Breast epithelium (tissue), 4 donors: ENCODE measurements around the gene ABCC4. TPM values are rescaled to one million over a fixed set of nuclear protein-coding genes. Genes with fewer than 3 reads are reported as not detected.

ENCODE experiments used
- DNase-seq, 2 donors: peaks; one replicate each; pipeline ENCODE4 v3.0.0-alpha.2; 2019; ENCODE audit warnings: low spot score in 2 of 2
- H3K27ac ChIP-seq, 2 donors: fragments of 200-600 bp; sonication (generic) in 1 of 2; one replicate each; pipeline ENCODE4 v1.5.1; 2016 to 2019; ENCODE audit warnings: mild to moderate bottlenecking in 1 of 2
- H3K27me3 ChIP-seq, 2 donors: fragments of 200-600 bp; sonication (generic) in 1 of 2; one replicate each; pipeline versions ENCODE4 v1.5.1 to v1.6.0; 2017 to 2019; ENCODE audit warnings: control low read depth in 1 of 2, mild to moderate bottlenecking in 1 of 2
- H3K36me3 ChIP-seq: fragments of 200-600 bp; one replicate; pipeline ENCODE4 v1.5.1; 2019
- H3K4me1 ChIP-seq, 2 donors: fragments of 200-600 bp; sonication (generic); one replicate each; pipeline ENCODE4 v1.5.1; 2016 to 2019; ENCODE audit warnings: control low read depth in 1 of 2
- H3K4me3 ChIP-seq, 3 donors: fragments of 200-600 bp; sonication (generic); 1 replicate in 2 of 3; 2 replicates in 1 of 3; pipeline ENCODE4 v1.5.1; 2016 to 2019; ENCODE audit warnings: mild to moderate bottlenecking in 3 of 3, moderate library complexity in 2 of 3
- H3K9me3 ChIP-seq, 2 donors: fragments of 200-600 bp; sonication (generic) in 1 of 2; one replicate each; pipeline ENCODE4 v1.5.1; 2016 to 2019; ENCODE audit warnings: control low read depth in 1 of 2
- POLR2A ChIP-seq: fragments of 450-650 bp; IDR thresholded peaks from one replicate; pipeline ENCODE4 v1.6.1; 2016; ENCODE audit warnings: antibody characterized with exemption, mild to moderate bottlenecking, moderate library complexity
- POLR2AphosphoS5 ChIP-seq, 3 donors: sonication (generic); formaldehyde crosslinking; IDR thresholded peaks; one replicate each; pipeline ENCODE4 v1.6.1; 2017; ENCODE audit warnings: antibody characterized with exemption in 3 of 3
- intact Hi-C: fragments of 100-400 bp; cut with DNase I; formaldehyde crosslinking; loops from one replicate; pipeline ENCODE4 v1.15.1; 2023; ENCODE audit warnings: low total_unique reads
- total RNA-seq, 3 donors: library from RNA; depleted of rRNA; stranded (reverse); fragments of >200 nt; gene quantifications; one replicate each; pipeline ENCODE4 v1.1.0, GENCODE V29; 2016
- TF ChIP-seq, protein P1 (sequence below), 3 donors: fragments of 450-650 bp; IDR thresholded peaks; one replicate each; pipeline ENCODE4 v1.5.1; 2016 to 2017; ENCODE audit warnings: antibody characterized with exemption in 3 of 3, mild to moderate bottlenecking in 3 of 3, moderate library complexity in 3 of 3

Gene ABCC4
- total RNA-seq, 3 donors from 2014 or later = 4.1 to 6.2 (median 4.5) TPM

DNA sequence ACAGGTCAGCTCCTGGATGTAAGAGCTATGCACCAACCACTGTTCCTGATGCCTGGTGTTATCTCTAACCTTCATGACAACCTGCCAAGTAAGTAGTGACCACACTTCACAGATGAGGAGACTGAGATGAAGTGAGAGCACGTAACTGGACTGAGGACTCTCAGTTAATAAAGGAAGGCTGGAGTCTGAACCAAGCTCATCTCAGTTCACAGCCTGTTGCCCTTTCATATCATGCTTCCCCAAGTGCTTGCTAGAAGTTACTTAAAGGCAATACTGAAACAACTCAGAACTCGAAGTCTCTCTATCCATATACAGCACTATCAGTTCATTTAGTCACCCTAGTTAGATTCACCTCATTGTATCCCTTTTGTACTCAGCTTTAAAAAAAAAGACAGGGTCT is 119.7 kb downstream of the ABCC4 start:
- Histone ChIP-seq H3K4me3 (no peak overlapping the region), H3K27ac (no peak overlapping the region), H3K4me1 (no peaks in the 10 kb centered on the region), H3K36me3 (no peaks in the 10 kb centered on the region), H3K9me3 (no peaks in the 10 kb centered on the region), H3K27me3 (no peaks in the 10 kb centered on the region)
- intact Hi-C loops = no loop called here
- no peak for DNase-seq
- TF ChIP-seq, protein P1, sequence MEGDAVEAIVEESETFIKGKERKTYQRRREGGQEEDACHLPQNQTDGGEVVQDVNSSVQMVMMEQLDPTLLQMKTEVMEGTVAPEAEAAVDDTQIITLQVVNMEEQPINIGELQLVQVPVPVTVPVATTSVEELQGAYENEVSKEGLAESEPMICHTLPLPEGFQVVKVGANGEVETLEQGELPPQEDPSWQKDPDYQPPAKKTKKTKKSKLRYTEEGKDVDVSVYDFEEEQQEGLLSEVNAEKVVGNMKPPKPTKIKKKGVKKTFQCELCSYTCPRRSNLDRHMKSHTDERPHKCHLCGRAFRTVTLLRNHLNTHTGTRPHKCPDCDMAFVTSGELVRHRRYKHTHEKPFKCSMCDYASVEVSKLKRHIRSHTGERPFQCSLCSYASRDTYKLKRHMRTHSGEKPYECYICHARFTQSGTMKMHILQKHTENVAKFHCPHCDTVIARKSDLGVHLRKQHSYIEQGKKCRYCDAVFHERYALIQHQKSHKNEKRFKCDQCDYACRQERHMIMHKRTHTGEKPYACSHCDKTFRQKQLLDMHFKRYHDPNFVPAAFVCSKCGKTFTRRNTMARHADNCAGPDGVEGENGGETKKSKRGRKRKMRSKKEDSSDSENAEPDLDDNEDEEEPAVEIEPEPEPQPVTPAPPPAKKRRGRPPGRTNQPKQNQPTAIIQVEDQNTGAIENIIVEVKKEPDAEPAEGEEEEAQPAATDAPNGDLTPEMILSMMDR (IDR thresholded peaks at IDR 0.05) = no peak
- TF ChIP-seq POLR2A (no peak), POLR2AphosphoS5 (IDR thresholded peaks at IDR 0.05) (no peak)

DNA sequence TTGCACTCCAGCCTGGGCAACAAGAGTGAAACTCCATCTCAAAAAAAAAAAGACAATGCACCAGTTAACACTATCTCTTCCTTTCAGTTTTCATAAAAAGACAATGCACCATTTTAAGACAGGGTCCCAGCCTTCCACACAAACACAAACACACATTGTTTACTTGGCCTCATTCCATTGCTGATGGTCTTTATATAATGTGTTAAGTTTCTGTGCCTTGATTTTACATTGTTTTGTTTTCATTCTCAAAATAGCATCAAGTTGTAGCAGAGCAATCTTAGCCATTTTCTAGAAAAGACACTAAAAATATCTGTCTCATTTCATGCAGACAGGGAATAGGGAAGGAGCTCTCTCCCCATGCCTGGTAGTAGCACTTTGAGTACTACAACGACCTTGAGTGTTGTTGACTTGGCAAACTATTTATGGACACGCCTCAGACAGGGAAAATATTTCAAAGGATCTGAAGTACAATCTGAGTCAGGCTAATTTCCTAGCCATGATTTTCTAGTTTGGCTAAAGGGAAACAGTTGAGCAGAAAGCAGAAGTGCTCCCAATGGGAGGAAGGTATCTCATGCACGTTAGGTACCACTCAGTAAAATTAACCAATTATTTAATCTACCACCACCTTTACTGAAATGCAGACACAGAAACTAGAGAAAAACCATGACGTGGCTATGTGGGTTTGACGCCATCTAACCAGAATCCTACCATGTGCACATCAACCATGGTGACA is 120.6 kb downstream of the ABCC4 start:
- no peak overlapping the region for H3K27ac ChIP-seq
- TF ChIP-seq POLR2A (no peak), POLR2AphosphoS5 (IDR thresholded peaks at IDR 0.05) (no peak)
- TF ChIP-seq, protein P1 (IDR thresholded peaks at IDR 0.05) = no peak

DNA sequence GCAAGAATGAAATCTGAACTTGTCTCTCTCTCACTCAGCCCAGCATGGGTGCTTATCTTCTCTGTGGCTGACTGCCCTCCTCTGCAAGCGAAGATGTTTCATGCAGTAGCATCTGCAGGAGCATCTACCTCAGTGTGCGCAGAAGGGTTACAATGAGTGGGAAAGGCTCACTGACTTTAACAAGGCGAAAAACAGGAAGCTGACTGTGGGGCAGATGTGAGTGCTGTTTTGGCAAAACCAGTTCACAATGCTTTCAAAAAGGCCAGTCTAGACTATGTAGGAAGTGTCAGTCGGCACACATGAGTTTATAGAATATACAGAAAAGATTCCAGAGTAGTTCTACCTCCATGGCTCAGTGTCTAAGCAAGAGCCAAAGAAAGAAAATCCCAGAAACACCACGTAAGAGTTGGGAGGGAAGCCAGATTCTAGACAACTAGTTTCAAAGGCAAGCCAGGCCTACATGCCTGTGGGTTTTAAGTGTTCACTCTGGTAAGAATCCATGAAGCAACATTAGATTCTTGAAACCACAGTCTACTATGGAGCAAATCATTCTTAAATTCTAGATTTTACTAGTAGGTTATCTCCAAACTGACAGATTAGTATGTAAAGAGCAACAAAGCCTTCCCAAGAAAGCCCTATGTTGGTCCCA is 124.5 kb downstream of the ABCC4 start:
- intact Hi-C loops = loop anchor here (2.0 kb wide), 1 partner anchor 58 kb away; no protein-coding TSS in a partner anchor
- no peak for TF ChIP-seq POLR2A
- no peak for TF ChIP-seq POLR2AphosphoS5 (IDR thresholded peaks at IDR 0.05)
- TF ChIP-seq, protein P1 (IDR thresholded peaks at IDR 0.05) = no peak
- Histone ChIP-seq H3K27ac (no peak overlapping the region), H3K9me3 (no peaks in the 10 kb centered on the region), H3K4me3 (no peak overlapping the region), H3K27me3 (no peaks in the 10 kb centered on the region), H3K4me1 (no peaks in the 10 kb centered on the region), H3K36me3 (no peaks in the 10 kb centered on the region)
- DNase-seq = no peak

More for the DNA sequence above, 120.6 kb downstream of the ABCC4 start:
- H3K4me1 ChIP-seq = no peaks in the 10 kb centered on the region
- no peak for DNase-seq
- intact Hi-C loops = no loop called here
- H3K36me3 ChIP-seq = no peaks in the 10 kb centered on the region
- no peak overlapping the region for H3K4me3 ChIP-seq
- H3K9me3 ChIP-seq = no peaks in the 10 kb centered on the region
- H3K27me3 ChIP-seq = no peaks in the 10 kb centered on the region

DNA sequence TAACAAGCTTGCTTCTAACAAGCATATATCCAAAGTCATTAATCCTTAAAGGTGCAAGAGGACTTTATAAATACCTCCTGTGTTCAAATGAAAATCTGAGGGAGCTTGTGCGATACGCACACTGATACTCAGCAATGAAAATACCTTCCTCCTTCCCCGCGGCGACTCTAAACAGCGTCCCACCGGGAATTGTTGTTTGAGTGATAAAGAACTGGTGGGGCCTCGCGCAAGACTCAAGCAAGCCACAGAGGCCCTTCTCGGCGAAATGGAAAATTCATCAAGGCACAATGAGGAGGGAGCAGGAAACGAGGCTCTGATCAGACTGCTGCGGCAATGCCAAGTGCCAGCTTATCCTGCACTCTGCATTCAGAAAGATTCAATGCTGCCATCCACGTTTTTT is 126.7 kb downstream of the ABCC4 start:
- H3K36me3 ChIP-seq = no peaks in the 10 kb centered on the region
- intact Hi-C loops = no loop called here

More for the DNA sequence above, 126.7 kb downstream of the ABCC4 start:
- DNase-seq = no peak
- Histone ChIP-seq H3K27ac (no peak overlapping the region), H3K4me3 (no peak overlapping the region), H3K4me1 (no peaks in the 10 kb centered on the region), H3K9me3 (no peaks in the 10 kb centered on the region), H3K27me3 (no peaks in the 10 kb centered on the region)
- TF ChIP-seq, protein P1 (IDR thresholded peaks at IDR 0.05) = no peak
- TF ChIP-seq POLR2A (no peak), POLR2AphosphoS5 (IDR thresholded peaks at IDR 0.05) (no peak)
